Uterus (tissue), 2 donors: ENCODE measurements around the gene ZCCHC14.

ENCODE experiments used
- POLR2A ChIP-seq, 2 donors: fragments of 450-650 bp; IDR thresholded peaks; one replicate each; pipeline ENCODE4 v1.6.1; 2016; ENCODE audit warnings: antibody characterized with exemption in 2 of 2, mild to moderate bottlenecking in 1 of 2, moderate library complexity in 1 of 2
- TF ChIP-seq, protein P1 (sequence below), 4 experiments: fragments of 200-600 bp in 2 of 4; fragments of 450-650 bp in 2 of 4; sonication (generic) in 2 of 4; IDR thresholded peaks; one replicate each; pipeline ENCODE4 v1.5.1; 2016 to 2019; ENCODE audit warnings: antibody characterized with exemption in 4 of 4, mild to moderate bottlenecking in 2 of 4, moderate library complexity in 1 of 4

DNA sequence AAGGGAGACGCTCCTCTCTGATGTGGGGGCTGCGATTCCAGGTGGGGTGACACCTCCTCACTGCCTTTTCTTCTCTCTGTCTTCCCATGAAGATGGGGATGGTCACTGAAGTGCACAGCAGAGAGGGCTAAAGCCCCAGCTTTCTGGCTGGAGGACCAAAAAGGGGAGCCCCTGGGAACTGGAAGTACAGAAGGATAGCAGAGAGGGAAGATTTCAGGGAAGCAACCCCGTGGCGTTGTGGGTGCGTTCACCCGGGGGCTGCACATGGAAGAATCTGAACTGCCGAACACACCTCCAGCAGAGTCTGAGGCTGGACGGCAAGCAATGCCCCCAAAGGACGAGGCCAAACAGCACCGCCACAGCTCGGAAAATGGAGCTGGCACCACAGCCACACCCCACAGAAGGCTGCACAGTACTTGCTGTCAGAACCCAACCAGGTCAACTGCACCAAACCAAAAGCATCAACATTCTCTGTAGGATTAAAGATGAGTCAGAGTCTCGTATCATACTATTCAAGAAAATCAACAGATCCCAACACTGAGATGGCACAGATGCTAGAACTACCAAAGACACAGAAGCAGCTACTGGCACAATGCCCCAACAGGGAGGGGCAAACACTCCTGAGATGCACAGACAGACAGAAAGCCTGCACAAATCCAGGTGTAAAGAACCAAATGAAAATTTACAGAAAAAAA lies 50.8 kb downstream of the ZCCHC14 start:
- TF ChIP-seq POLR2A (IDR thresholded peaks at IDR 0.05), result no peak
- TF ChIP-seq, protein P1, sequence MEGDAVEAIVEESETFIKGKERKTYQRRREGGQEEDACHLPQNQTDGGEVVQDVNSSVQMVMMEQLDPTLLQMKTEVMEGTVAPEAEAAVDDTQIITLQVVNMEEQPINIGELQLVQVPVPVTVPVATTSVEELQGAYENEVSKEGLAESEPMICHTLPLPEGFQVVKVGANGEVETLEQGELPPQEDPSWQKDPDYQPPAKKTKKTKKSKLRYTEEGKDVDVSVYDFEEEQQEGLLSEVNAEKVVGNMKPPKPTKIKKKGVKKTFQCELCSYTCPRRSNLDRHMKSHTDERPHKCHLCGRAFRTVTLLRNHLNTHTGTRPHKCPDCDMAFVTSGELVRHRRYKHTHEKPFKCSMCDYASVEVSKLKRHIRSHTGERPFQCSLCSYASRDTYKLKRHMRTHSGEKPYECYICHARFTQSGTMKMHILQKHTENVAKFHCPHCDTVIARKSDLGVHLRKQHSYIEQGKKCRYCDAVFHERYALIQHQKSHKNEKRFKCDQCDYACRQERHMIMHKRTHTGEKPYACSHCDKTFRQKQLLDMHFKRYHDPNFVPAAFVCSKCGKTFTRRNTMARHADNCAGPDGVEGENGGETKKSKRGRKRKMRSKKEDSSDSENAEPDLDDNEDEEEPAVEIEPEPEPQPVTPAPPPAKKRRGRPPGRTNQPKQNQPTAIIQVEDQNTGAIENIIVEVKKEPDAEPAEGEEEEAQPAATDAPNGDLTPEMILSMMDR (IDR thresholded peaks at IDR 0.05), result no peak
